HepG2 (cell line): Measurements from ENCODE around the gene NFS1. TPM values are rescaled to one million over a fixed set of nuclear protein-coding genes. Genes with fewer than 3 reads are reported as not detected.

Experiments used
- BRCA1 ChIP-seq: sonication (generic); formaldehyde crosslinking; IDR thresholded peaks from 2 replicates; pipeline ENCODE4 v1.4.0; 2020; ENCODE audit warnings: missing genetic modification reagents
- CHD2 ChIP-seq: IDR thresholded peaks from 2 replicates; pipeline ENCODE4 v1.6.1; 2011; ENCODE audit warnings: low read depth, low read length, improper control_type of control experiment
- CSRNP1 ChIP-seq: sonication (generic); formaldehyde crosslinking; IDR thresholded peaks from 2 replicates; pipeline ENCODE4 v1.8.1; 2023; ENCODE audit warnings: mild to moderate bottlenecking, missing genetic modification reagents
- EED ChIP-seq: sonication (generic); formaldehyde crosslinking; IDR thresholded peaks from 2 replicates; pipeline ENCODE4 v1.5.0; 2020; ENCODE audit warnings: mild to moderate bottlenecking, missing genetic modification reagents
- JDP2 ChIP-seq: sonication (generic); formaldehyde crosslinking; IDR thresholded peaks from 2 replicates; pipeline ENCODE4 v1.8.1; 2022; ENCODE audit warnings: missing genetic modification reagents, borderline replicate concordance
- KLF13 ChIP-seq: sonication (generic); formaldehyde crosslinking; IDR thresholded peaks from 2 replicates; pipeline ENCODE4 v1.4.0; 2020; ENCODE audit warnings: mild to moderate bottlenecking, missing genetic modification reagents
- LRRFIP1 ChIP-seq: sonication (generic); formaldehyde crosslinking; conservative IDR thresholded peaks from 2 replicates; pipeline ENCODE4 v1.4.0; 2020; ENCODE audit warnings: missing genetic modification reagents
- PBX3 ChIP-seq: sonication (generic); formaldehyde crosslinking; IDR thresholded peaks from 2 replicates; pipeline ENCODE4 v1.8.1; 2023; ENCODE audit warnings: missing genetic modification reagents, inconsistent platforms, borderline replicate concordance
- RBAK ChIP-seq: sonication (generic); formaldehyde crosslinking; IDR thresholded peaks from 2 replicates; pipeline ENCODE4 v1.5.1; 2020; ENCODE audit warnings: mild to moderate bottlenecking, missing genetic modification reagents
- SKI ChIP-seq: fragments of 450-650 bp; IDR thresholded peaks from one replicate; pipeline ENCODE4 v1.6.1; 2018; ENCODE audit warnings: mild to moderate bottlenecking; ENCODE audit not compliant: partially characterized antibody
- STAT5B ChIP-seq: sonication (generic); formaldehyde crosslinking; IDR thresholded peaks from 2 replicates; pipeline ENCODE4 v1.4.0; 2020; ENCODE audit warnings: missing genetic modification reagents
- TERF1 ChIP-seq: sonication (generic); formaldehyde crosslinking; IDR thresholded peaks from 2 replicates; pipeline ENCODE4 v1.8.0; 2022; ENCODE audit warnings: mild to moderate bottlenecking, missing genetic modification reagents, moderate library complexity
- THAP8 ChIP-seq: sonication (generic); formaldehyde crosslinking; IDR thresholded peaks from 2 replicates; pipeline ENCODE4 v1.5.1; 2020; ENCODE audit warnings: missing genetic modification reagents, mild to moderate bottlenecking, borderline replicate concordance
- ZMAT5 ChIP-seq: sonication (generic); formaldehyde crosslinking; IDR thresholded peaks from 2 replicates; pipeline ENCODE4 v1.5.0; 2020; ENCODE audit warnings: mild to moderate bottlenecking, low read depth, missing genetic modification reagents, borderline replicate concordance
- ZNF17 ChIP-seq: sonication (generic); formaldehyde crosslinking; IDR thresholded peaks from 2 replicates; pipeline ENCODE4 v1.5.0; 2020; ENCODE audit warnings: mild to moderate bottlenecking, missing genetic modification reagents
- ZNF264 ChIP-seq: sonication (generic); formaldehyde crosslinking; IDR thresholded peaks from 2 replicates; pipeline ENCODE4 v1.4.0; 2020; ENCODE audit warnings: missing genetic modification reagents
- ZNF350 ChIP-seq: sonication (generic); formaldehyde crosslinking; IDR thresholded peaks from 2 replicates; pipeline ENCODE4 v1.4.0; 2020; ENCODE audit warnings: mild to moderate bottlenecking, low read depth, missing genetic modification reagents, borderline replicate concordance
- ZNF547 ChIP-seq: sonication (generic); formaldehyde crosslinking; IDR thresholded peaks from 2 replicates; pipeline ENCODE4 v1.5.1; 2020; ENCODE audit warnings: mild to moderate bottlenecking, missing genetic modification reagents
- ZNF558 ChIP-seq: sonication (generic); formaldehyde crosslinking; IDR thresholded peaks from 2 replicates; pipeline ENCODE4 v1.9.0; 2022; ENCODE audit warnings: mild to moderate bottlenecking, missing genetic modification reagents, borderline replicate concordance
- ZNF670 ChIP-seq: sonication (generic); formaldehyde crosslinking; IDR thresholded peaks from 2 replicates; pipeline ENCODE4 v1.8.0; 2022; ENCODE audit warnings: mild to moderate bottlenecking, missing genetic modification reagents, borderline replicate concordance
- polyA plus RNA-seq, 8 experiments: library from polyadenylated mRNA; depleted of rRNA in 3 of 8; stranded (reverse) in 7 of 8; unstranded in 1 of 8; fragments of >200 nt; fragmentation: Illumina TruSeq in 4 of 8; extraction: Trizol in 4 of 8; gene quantifications; 2 replicates each; pipeline versions ENCODE4 v1.2.1 to v1.2.3, GENCODE V29; 2011 to 2016; ENCODE audit warnings: low read depth in 4 of 8, missing spikeins in 1 of 8, mixed read lengths in 1 of 8; ENCODE audit not compliant: insufficient read depth in 1 of 8
- total RNA-seq, 5 experiments: library from RNA; depleted of rRNA; stranded (reverse); fragments of >200 nt; fragmentation: Illumina TruSeq; extraction: Trizol; gene quantifications; 2 replicates each; pipeline ENCODE4 v1.2.3, GENCODE V29; 2016; ENCODE audit warnings: low read depth in 1 of 5

Gene NFS1
- total and polyA plus RNA-seq, 2 of the 13 experiments (the other 11 are each of a cell fraction or from before 2014, with no cell fraction given), result 65.9 to 88.1 TPM

GRCh38 chr20:35619196-35620095, 79.7 kb downstream of the NFS1 start (continued):
- TF ChIP-seq CSRNP1 (CRISPR knock-in tag) (peak; percentile 96), TERF1 (no peak), LRRFIP1 (peak; percentile 64), ZNF17 (no peak), ZNF547 (peak; percentile 97), EED (CRISPR knock-in tag) (no peak; the same call in 1 of the 2 replicates), ZMAT5 (no peak), SKI (peak; percentile 41), KLF13 (CRISPR knock-in tag) (no peak), BRCA1 (no peak; the same call in 1 of the 2 replicates), ZNF350 (CRISPR knock-in tag) (peak; percentile 95), JDP2 (CRISPR knock-in tag) (0 out of 2 replicates have a peak, but pooled peaks have one; percentile 10), RBAK (CRISPR knock-in tag) (no peak; the same call in 1 of the 2 replicates), ZNF670 (CRISPR knock-in tag) (peak; percentile 88; the same call in 1 of the 2 replicates), ZNF558 (CRISPR knock-in tag) (peak; percentile 95; the same call in 1 of the 2 replicates), CHD2 (0 out of 2 replicates have a peak, but pooled peaks have one; percentile 25), ZNF264 (CRISPR knock-in tag) (peak; percentile 77), PBX3 (CRISPR knock-in tag) (peak; percentile 31; the same call in 1 of the 2 replicates), STAT5B (no peak; the same call in 1 of the 2 replicates), THAP8 (CRISPR knock-in tag) (peak; percentile 96)
